GM13976 (cell line): ENCODE results near the gene HTRA1.

Experiments
- DNase-seq: peaks from one replicate; pipeline ENCODE4 v3.0.0; 2012; ENCODE audit warnings: low spot score
- CTCF ChIP-seq: IDR thresholded peaks from 2 replicates; pipeline ENCODE4 v1.5.1; 2012; ENCODE audit warnings: borderline replicate concordance, mild to moderate bottlenecking; ENCODE audit not compliant: insufficient read depth; ENCODE audit errors: extremely low read depth, missing control alignments, control extremely low read depth
- in situ Hi-C: fragments of 300-500 bp; cut with MboI; formaldehyde crosslinking; loops from one replicate; pipeline ENCODE4 v1.12.0; 2022; ENCODE audit warnings: low sequenced_read_pairs, mixed read lengths, inconsistent platforms; ENCODE audit not compliant: unreplicated experiment

Gene HTRA1

GRCh38 chr10:122450353-122450990 lies 10.9 kb upstream of the HTRA1 start:
- DNase-seq, result no peak
- in situ Hi-C loops, result no loop called here
- no peak for TF ChIP-seq CTCF

DNA sequence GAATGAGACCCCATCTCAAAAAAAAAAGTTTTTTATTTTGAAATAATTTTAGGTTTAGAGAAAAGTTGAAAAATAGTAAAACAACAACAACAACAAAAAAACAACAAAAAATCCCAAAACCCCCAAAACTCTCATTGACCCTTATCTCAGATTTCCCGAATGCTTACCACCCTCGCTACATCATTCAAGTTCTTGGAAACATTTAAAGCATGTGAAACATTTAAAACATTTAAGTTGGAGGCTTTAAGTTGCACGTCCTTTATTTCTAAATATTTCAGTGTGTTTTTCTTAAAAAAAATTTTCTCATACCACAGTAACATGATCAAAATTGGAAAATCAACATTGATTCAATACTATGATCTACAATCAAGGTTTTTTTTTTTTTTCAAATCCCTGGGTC lies 7.3 kb upstream of the HTRA1 start:
- DNase-seq, result no peak
- no peak for TF ChIP-seq CTCF
- in situ Hi-C loops, result no loop called here

- in situ Hi-C loops, result no loop called here
- no peak for TF ChIP-seq CTCF
- no peak for DNase-seq
Observed at GRCh38 chr10:122454603-122455080, 6.7 kb upstream of the HTRA1 start, which contains the start of gene ARMS2. ARMS2 (plus strand) TSS chr10:122454653; CDS start chr10:122454728, 75 bp downstream.

- DNase-seq, result no peak
- no peak for TF ChIP-seq CTCF
- in situ Hi-C loops, result no loop called here
Observed at GRCh38 chr10:122455376-122456079, 5.8 kb upstream of the HTRA1 start.

DNA sequence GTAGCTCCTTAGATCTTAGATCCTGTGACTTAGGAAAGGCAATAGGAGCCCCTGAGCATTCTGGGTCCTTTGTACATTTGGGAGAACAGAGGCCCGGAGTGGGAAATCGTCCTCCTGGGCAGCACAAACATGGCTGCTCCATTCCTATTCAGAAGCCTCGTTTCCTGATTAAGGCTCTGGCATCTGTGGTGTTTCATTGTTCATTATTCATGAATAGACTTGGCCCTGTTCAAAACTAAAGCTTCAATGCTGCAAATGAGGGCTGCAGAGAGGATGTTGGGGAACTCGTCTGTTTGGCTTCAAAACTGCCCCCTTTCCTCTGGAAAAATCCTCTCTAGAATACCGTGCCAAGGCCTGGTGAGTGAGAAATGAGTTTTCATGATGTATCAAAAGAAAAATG lies 3.4 kb upstream of the HTRA1 start:
- no peak for TF ChIP-seq CTCF
- in situ Hi-C loops, result no loop called here
- DNase-seq, result no peak

DNA sequence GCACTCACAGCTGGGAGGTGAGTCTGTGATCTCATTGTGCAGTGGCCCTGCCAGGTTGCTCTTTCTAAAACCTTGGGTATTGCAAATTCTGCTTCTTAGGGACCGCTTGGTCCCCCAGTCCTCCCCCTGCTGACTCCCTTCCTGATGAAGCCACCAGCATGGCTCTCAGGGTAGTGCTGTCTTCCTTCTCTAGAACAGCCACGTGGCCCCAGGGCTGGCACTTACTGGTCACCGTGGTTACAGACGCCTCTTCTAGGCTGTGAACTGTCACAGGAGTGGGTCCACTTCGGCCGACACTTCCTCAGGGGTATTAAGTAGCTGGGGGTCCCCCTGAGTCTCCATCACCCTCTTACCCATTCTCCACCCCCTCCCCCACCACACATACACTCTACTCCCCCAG lies 2.7 kb upstream of the HTRA1 start:
- in situ Hi-C loops, result no loop called here
- no peak for TF ChIP-seq CTCF
- no peak for DNase-seq
